ENCODE results near the gene SOCS6. TPM values are rescaled to one million over a fixed set of nuclear protein-coding genes. Genes with fewer than 3 reads are reported as not detected.

The SOCS6 gene
- total RNA-seq, 4 donors from 2014 or later = 11.5 to 18.2 (median 17.9) TPM

GRCh38 chr18:70373042-70373519 is 84.2 kb downstream of the SOCS6 start:
- no peak for TF ChIP-seq CTCF (IDR thresholded peaks at IDR 0.05; ENCODE audit: low read depth)

GRCh38 chr18:70374154-70374553 is 85.3 kb downstream of the SOCS6 start:
- no peak for TF ChIP-seq CTCF (IDR thresholded peaks at IDR 0.05; ENCODE audit: low read depth)

GRCh38 chr18:70376137-70376913 is 87.5 kb downstream of the SOCS6 start:
- TF ChIP-seq CTCF (IDR thresholded peaks at IDR 0.05; ENCODE audit: low read depth) = no peak

- TF ChIP-seq CTCF (IDR thresholded peaks at IDR 0.05; ENCODE audit: low read depth) = no peak
Observed at GRCh38 chr18:70376914-70377258, 88.0 kb downstream of the SOCS6 start.

- no peak for TF ChIP-seq CTCF (IDR thresholded peaks at IDR 0.05; ENCODE audit: low read depth)
Observed at GRCh38 chr18:70377317-70377799, 88.5 kb downstream of the SOCS6 start.

- TF ChIP-seq CTCF (IDR thresholded peaks at IDR 0.05; ENCODE audit: low read depth) = no peak
Observed at GRCh38 chr18:70377857-70378701, 89.2 kb downstream of the SOCS6 start.

Other genes with a start within 250 kb of the SOCS6 start
- gene RTTN, start 83.4 kb upstream of the SOCS6 start, total RNA-seq = 10 to 100 TPM; 13.1 to 24.1 (median 19.9) TPM